GM21526 (cell line): ENCODE measurements around the gene JAKMIP1.

ENCODE experiments used
- ATAC-seq: cut with Tn5 transposase; IDR thresholded peaks from one replicate; pipeline ENCODE4 v1.9.1; 2021; ENCODE audit warnings: moderate library complexity; ENCODE audit not compliant: unreplicated experiment, low FRiP score

JAKMIP1 gene

DNA sequence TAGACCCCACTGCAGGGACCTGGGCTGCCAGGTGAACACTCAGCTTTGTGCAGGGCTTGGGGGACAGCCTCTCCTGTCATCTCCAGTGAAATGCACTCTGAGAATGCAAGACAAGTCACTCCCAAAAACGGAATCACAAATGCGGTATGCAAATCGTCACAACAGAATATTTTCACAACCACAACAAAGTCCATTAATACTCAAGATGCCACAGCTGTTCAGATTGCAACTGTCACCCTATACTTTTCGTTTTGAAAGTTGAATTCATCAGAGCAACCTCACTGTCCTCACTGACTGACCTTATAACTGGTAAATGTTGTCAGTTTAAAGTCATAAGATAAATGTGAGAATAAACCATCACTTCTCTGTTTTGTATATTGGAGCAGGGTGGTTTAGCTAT, 16.6 kb downstream of the JAKMIP1 start:
- peak; percentile 51 for ATAC-seq

DNA sequence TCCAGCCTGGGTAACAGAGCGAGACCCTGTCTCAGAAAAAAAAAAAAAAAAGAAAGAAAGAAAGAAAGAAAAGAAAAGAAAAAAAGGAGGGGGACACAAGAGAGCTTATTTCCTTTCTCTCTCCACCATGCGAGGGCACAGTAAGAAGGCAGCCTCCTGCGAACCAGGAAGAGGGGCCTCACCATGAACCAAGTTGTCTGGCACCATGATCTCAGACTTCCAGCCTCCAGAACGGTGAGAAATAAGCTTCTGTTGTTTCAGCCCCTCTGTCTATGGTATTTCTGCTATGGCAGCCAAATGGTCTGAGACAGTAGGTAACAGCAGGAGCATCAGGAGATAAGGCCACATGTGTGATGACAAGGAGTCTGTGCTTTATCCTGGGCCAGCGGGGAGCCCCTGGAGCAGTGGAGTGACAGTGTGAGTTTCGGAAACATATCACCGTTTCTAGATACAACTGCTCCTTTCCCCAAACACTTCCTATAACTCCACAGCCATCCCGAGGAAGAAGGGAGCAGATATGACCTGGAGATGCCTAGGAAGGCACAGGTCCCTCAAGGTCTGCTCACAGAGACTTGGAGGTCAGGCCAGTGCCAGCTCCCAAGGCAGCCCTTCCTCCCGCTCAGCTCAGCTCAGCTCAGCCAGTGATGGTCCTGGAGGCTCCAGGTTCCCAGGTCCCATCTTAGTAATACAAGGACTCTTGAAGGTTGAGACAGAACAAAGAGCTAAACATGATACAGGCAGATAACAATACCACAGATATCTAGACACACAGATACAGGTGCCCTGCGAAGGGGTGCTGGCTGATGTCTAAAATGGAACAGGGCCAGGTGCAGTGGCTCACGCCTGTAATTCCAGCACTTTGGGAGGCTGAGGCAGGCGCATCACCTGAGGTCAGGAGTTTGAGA, 17.7 kb downstream of the JAKMIP1 start:
- no peak for ATAC-seq

DNA sequence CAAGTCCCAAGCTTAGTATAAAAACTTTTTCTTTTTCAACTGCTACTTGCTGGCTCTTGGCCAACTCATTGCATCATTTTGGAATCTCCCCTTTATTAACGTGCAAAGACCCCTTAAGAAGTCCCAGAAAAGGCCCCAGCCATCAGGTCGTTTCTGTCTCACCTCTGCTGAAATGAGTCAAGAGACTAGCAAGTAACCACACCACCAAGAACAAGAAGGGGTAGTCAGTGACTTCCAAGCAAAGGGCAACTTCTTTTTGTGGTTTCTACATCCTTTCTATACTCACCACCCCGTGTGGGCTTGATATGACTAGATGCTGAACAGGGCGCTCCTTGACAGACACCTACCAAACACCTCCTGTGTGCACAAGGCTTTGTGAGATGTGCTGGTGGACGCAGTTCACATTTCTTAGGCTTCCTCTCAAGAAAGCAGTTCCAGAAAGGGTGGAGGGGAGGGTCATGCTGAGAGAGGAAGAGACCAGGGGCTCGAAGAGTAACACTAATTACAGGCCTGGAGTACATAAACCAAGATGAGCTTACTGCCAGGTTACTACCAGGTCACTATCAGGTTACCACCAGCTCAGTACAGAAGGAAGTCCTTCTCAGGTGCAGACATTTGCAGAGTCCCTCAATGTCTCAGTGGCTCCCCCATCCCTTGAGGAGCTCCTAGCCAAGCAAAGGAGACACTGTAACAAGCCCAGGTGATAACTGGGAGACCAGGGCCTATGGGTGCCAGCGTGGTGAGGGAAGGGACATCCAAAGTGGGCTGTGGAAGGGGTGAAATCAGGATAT, 19.3 kb downstream of the JAKMIP1 start:
- peak; percentile 87 for ATAC-seq

DNA sequence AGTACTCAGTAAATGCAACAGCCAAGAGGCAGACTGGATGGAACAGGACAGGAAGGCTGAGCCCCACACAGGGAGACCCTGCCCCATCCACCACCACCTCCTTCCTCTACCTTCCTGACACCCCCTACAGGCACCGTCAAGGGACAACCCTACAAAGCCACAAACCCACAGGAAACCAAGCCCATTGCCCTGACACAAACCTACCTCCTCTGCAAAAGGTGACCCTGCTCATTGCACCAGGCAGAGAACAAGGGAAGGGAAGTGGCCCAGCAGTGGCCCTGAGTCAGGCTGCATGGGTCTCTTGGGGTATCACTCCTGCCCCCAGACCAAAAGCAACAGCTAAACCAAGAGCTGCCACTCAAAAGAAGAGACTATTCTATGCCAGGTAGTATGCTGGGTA, 21.0 kb downstream of the JAKMIP1 start:
- no peak for ATAC-seq

DNA sequence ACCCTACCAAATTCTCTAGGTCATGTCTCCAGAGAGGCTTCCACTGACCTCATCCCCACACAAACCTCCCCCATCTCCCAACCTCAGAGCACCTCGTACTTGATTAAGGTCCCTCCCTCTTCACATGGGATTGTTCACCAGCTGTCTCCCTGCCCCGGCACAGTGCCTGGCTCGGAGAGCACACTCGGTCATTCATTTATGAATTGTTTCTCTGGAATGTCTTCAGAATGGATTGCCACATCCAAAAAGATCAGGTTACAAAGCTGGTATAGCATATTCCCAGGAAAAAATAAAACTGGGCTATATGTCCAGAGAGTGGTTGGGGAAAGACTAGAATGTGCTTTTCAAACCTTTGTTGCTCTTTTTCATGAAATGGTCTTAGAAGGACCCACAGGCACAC, 21.6 kb downstream of the JAKMIP1 start:
- ATAC-seq, result no peak

DNA sequence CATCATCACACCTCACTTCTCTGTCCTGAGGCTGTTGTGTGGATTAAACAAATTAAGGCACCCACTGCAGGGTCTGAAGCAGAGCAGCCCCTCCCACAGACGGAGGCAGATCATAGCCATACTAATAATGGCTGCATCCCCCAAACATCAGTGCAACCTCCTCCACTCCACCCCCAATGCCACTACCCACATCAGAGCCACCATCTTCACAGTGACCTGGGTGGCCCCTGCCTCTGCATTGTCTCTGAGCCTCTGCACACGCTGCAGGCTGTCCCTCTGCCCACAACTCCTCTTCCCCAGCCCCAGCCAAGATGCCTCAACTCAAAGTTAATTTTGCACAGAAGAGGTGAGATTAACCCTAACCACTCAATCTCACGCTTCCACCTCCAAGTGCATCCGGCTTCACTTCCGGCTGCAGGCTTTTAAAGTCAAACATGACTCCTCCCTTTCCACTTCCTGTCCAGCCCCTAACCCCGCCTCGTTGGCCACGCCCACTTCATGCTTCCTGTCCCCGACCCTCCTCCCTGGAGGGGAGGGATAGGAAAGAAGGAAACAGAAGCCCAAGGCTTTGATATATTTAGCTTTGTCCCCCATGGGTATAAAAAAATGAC, 22.7 kb downstream of the JAKMIP1 start:
- no peak for ATAC-seq

DNA sequence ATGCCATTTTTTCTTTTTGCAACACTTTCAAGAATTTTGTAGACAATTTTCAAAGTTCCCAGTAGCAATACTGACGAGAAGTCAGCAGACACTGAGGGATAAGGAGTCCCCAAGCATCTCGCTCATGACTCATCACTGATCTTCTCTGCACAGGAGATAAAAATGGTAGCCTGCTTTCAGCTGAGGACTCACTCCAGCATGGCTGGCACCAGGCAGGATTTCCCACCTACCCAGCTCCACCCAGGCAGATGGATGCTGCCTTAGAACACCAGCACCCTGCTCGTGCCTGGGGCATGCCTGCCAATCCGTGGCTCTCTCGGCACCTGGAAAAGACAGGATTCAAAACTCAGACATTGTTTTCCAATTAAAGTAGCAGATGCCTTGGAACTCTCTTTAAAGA, 24.9 kb downstream of the JAKMIP1 start:
- no peak for ATAC-seq

DNA sequence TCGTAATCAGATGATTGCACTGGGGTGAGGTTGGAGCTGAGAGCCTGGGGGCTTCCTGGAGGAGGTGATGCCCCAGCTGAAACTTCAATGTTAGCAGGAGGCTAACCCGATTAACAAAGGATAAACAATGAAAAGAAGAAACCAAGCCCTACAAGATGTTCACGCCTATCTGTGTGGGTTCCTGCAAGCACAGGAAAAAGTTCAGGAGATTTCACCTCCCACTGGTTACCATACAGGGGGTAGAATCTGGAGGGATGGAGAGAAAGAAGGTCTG, 27.5 kb downstream of the JAKMIP1 start:
- ATAC-seq, result no peak

DNA sequence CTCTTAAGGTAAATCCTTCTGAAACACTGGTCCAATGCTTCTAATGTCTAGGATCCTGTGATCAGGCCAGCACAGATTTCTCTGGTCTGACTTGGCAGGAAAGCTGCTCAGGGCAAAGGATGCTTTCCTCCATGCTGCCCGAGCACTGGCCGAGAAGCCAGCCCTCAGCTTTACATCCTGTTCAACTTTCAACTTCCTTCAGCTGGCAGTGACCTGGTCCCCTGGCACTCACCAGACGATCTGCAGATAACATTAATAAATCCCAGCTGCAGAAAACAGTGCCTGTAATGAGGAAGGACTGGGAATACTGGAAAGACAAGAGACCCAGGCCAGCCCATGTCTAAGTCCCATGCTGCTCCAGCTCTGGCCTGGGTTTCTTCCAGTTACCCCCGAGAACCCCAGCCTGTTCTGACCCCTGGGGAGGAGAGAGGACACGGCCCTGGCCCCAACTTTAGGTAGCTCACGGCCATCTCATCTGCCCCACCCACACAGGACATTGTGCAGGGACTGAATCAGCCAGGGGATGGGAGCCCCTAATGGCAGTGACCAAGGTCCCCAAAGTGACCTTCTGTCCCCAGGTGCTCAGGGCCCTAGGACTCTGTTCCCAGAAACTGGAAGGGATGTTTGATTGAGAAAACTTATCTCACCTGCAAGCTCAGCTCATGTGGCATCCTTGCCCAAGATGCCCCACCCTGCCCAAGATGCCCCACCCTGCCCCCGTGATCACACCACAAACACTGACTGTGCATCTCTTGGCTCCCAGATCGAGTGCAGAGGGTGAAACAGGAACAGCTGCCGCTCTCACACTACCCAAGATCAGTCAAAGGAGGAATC, 28.0 kb downstream of the JAKMIP1 start:
- ATAC-seq, result no peak

DNA sequence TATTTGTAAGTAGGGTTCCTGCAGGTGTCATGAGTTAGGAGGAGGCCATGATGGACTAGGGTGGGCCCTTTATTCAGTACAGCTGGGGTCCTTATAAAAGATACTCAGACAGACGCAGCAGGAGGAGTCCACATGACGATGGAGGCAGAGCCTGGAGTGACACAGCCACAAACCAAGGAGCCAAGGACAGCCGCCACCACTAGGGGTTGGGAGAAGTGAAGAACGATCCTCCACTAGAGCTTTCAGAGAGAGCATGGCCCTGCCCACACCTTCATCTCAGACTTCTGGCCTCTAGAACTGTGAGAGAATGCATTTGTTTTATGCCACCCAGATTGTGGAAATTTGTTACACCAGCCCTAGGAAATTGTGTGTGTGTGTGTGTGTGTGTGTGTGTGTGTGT, 31.1 kb downstream of the JAKMIP1 start:
- no peak for ATAC-seq

DNA sequence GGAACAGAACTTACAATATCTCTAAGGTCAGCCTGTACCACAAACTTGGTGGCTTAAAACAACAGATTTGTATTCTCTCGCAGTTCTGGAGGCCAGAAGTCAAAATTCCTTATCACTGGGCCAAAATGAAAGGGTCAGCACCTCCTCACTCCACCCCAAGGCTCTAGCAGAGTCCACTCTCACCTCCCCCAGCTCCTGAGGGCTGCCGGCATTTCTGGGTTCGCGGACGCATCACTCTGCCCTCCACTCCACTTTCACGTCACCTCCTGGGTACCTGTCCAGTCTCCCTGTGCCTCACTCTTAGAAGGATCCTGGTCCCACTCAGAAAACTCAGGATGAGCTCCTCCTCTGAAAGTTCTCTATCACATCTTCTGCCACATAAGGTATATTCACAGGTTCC, 34.6 kb downstream of the JAKMIP1 start:
- ATAC-seq, result no peak

DNA sequence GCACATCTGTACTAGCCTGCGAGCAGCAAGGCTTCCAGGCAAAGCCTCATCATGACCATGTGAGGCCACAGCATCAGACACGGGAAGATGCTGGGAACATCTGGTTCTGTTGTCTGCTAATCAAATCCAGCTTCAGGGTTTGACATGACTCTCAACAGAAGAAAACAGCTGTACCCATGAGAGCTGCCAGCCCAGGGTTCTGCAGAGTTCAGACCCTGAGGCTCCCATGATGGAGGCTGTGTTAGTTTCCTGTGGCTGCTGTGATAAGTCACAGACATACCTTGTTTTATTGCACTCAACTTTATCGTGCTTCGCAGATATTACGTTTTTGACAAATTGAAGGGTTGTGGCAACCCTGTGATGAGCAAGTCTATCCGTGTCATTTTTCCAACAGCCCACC, 37.5 kb downstream of the JAKMIP1 start:
- ATAC-seq, result no peak

DNA sequence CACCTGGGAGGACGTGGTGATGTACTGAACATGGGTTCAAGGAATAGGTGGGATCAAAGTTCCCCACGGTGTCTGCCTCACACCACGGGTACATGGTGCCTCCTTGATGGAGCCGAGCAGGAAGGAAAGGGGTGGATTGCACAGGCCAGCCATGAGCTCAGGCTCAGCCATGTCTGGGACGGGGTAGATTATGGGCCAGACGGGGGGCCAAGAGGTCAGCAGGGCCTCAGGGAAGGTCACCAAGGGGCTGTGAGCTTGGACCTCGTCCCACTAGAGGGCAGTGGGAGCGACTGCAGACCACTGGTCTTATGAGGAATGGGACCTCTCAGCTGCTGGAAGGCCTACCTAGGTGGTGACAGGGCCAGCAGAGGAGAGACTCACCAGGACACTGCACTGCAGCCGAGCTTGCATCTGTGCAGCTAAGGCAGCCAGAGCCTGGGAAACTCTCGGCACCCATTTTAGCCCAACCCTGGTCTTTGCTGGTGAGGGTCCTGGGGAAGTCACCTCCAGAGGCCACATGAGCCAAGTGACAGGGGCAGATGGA, 38.4 kb downstream of the JAKMIP1 start:
- no peak for ATAC-seq

DNA sequence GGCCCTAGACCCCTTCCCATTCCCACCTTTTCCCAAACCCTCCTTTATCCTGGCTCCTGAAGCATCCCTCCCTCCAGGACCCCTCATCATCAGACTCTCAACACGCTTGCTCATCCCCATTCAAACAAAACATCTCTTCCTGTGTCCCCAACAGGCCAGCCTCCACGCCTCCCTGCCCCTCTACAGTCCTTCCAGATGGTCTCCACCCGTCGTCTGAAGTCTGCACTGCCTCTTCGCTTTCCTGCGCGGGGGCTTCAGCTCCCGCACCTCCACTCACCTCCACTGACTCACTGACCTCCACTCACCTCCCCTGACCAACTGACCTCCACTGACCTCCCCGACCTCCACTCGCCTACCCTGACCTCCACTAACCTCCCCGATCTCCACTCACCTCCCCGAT, 39.8 kb downstream of the JAKMIP1 start:
- no peak for ATAC-seq

DNA sequence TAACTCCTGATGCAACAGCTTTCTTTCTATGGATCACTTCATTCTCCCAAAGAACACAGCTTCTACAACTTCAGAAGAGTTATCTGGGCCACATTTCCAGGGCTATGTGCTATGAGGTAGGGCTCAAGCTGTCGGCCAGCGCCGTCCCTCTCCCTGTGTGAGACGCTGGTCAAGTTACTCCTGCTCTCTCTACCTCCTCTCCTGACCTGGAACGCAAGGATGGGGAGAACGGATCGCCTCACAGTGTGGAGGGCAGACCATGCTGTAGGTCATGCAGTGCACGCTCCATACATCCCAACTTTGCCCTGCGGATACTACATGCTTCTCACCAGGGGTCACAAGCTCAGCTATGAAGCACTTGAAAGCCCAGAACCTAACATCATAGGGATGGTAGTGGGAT, 42.4 kb downstream of the JAKMIP1 start:
- no peak for ATAC-seq

DNA sequence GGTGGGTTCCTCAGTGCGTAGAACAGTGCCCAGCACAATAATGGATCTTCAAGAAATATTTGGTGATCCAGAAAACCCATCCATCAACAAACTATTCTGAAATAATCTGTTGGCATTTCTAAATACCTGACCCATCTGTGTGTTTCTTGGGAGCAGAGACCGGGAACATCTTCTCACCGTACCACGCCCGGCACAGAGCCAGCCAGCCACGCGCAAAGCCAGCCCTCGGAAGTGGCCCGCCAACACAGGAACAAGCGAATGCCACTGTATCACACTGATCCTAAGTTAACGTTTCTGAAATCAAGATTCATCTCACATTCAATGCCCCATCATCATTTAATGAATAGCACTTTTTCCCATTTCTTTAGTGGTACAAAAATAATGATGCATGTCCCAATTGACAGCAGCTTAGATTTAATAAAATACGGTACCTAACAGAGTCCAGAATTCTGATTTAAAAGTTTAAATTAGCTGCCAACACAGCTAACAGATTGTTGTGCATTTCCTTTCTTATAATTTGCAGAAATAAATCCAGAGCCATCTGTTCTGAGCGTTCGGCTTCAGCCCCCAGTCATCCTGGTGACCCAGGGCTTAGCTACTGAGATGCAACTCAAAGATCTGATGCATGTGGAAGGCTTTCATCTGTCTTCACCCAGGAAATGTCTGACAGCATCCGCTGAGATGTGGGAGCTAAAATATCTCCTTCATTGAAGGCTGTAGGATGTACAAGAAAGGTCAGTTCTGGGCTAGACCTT, 44.2 kb downstream of the JAKMIP1 start:
- ATAC-seq, result no peak

DNA sequence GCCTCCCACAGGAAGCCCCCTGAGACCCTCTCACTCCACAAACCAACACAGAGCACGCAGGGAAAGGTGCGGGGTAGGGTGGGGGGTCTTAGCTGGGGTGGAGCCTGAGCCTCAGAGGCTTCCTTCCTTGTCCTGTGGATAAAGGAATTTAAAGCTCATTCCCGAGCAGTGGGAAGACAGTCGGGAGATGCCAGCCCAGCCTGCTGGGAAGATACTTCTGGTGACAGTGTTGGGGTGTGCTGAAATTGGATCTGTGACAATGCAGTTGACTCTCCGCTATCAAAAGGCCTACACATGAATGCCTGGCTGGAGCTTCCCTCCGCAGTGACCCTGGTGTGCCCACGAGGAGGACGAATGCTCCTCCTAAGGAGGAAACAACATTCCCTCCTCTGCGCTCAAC, 45.5 kb downstream of the JAKMIP1 start:
- ATAC-seq, result no peak

DNA sequence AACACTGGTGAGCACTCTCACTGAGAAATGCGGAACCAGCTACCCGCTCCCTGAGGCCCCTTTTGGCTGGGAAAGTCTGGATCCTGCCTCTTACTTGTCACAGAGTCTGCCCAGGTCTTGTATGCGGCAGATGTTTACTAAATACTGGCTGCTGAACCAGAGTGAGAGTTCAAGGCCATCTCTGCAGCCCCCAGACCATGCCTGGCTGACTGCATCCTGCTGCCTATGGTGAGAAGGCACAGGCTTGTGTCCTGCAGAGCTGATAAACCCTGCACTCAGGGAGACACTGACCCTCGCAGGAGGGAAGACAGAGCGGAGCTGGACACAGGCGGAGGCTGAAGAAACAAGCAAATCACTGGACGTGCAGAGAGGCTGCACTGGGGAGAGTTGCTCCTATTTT, 46.5 kb downstream of the JAKMIP1 start:
- no peak for ATAC-seq

DNA sequence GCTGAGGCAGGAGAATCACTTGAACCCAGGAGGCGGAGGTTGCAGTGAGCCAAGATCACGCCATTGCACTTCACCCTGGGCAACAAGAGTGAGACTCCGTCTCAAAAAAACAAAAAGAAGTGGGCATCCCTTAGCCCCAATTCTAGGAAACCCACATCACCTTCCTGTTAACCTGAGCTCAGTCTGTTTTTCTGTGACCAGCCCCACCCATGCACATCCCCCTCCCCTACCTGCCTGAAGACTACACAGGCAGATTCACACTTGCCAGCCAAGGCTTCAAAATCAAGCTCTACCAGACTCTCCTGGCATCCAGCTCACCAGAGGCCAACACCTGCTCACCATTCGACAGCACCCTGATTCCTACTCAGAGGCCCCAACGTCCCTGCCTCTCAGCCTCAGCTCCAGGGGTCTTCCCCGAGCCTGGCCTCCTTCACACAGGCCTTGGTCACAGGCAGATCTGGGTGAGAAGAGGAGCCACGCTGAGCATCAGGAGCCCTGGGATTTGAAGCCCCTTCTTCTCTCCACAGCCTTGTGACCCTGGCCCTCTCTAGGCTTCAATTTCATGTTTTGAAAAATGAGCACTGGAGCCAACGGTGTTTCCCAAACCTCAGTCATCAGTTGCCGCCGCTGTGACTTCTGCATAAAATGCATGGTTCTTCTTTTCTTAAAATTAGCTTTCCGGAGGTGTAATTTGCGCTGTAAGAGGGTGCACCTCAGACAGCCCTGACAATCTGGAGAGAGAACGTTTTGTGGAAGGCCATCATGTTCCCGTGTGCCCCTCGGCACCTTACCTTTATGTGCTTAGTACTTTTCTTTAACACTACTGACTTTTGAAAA, 47.3 kb downstream of the JAKMIP1 start:
- no peak for ATAC-seq
